Transverse colon (tissue), 4 donors: ENCODE measurements around the gene RHOF. TPM values are rescaled to one million over a fixed set of nuclear protein-coding genes. Genes with fewer than 3 reads are reported as not detected.

Source experiments
- DNase-seq: peaks from one replicate; pipeline ENCODE4 v3.0.0-alpha.2; 2019
- H3K27ac ChIP-seq, 4 donors: fragments of 200-600 bp; sonication (generic); 2 replicates each; pipeline ENCODE4 v1.5.1; 2016 to 2018; ENCODE audit warnings: inconsistent platforms in 4 of 4
- H3K27me3 ChIP-seq: fragments of 200-600 bp; sonication (generic); 2 replicates; pipeline ENCODE4 v1.5.1; 2017; ENCODE audit warnings: inconsistent platforms
- H3K36me3 ChIP-seq, 4 donors: fragments of 200-600 bp; sonication (generic); 2 replicates each; pipeline ENCODE4 v1.5.1; 2017 to 2019; ENCODE audit warnings: inconsistent platforms in 4 of 4
- H3K4me1 ChIP-seq, 4 donors: fragments of 200-600 bp; sonication (generic); 2 replicates each; pipeline ENCODE4 v1.5.1; 2017 to 2020; ENCODE audit warnings: inconsistent platforms in 4 of 4
- H3K4me3 ChIP-seq, 4 donors: fragments of 200-600 bp; sonication (generic); 1 replicate in 1 of 4; 2 replicates in 3 of 4; pipeline versions ENCODE4 v1.5.1 to v1.6.1; 2017 to 2019; ENCODE audit warnings: inconsistent platforms in 4 of 4
- H3K9me3 ChIP-seq, 2 donors: fragments of 200-600 bp; sonication (generic); 2 replicates each; pipeline ENCODE4 v1.5.1; 2017 to 2019; ENCODE audit warnings: inconsistent platforms in 2 of 2
- CTCF ChIP-seq, 5 experiments: fragments of 200-600 bp in 3 of 5; fragments of 450-650 bp in 2 of 5; sonication (generic) in 3 of 5; IDR thresholded peaks; 1 replicate in 2 of 5; 2 replicates in 3 of 5; pipeline ENCODE4 v1.5.1; 2016 to 2017; ENCODE audit warnings: antibody characterized with exemption in 5 of 5, inconsistent platforms in 3 of 5, mild to moderate bottlenecking in 2 of 5, moderate library complexity in 1 of 5
- EP300 ChIP-seq: sonication (generic); formaldehyde crosslinking; IDR thresholded peaks from one replicate; pipeline ENCODE4 v1.6.1; 2017; ENCODE audit warnings: antibody characterized with exemption, low read depth
- POLR2A ChIP-seq: fragments of 450-650 bp; IDR thresholded peaks from one replicate; pipeline ENCODE4 v1.6.1; 2016; ENCODE audit warnings: antibody characterized with exemption, mild to moderate bottlenecking, moderate library complexity
- POLR2AphosphoS5 ChIP-seq, 3 donors: sonication (generic); formaldehyde crosslinking; IDR thresholded peaks; one replicate each; pipeline ENCODE4 v1.6.1; 2016; ENCODE audit warnings: antibody characterized with exemption in 3 of 3
- WGBS, 2 donors: methylation state at CpG; one replicate each; pipeline ENCODE4 v1.1.5; 2018; ENCODE audit warnings: low coverage in 1 of 2; 5-methylcytosine and 5-hydroxymethylcytosine counted together
- in situ Hi-C, 4 donors: fragments of 200-750 bp; cut with MboI; loops; one replicate each; pipeline versions ENCODE4 v1.15.0 to v1.15.1; 2017; ENCODE audit warnings: low sequenced_read_pairs in 3 of 4, low pct_ligation_motif_present in 1 of 4, low pct_unique_long_range_greater_than_20kb in 1 of 4
- intact Hi-C: fragments of 100-400 bp; cut with DNase I; formaldehyde crosslinking; loops from one replicate; pipeline ENCODE4 v1.15.1; 2023; ENCODE audit warnings: low total_unique reads
- total RNA-seq, 4 donors: library from RNA; depleted of rRNA; stranded (reverse); fragments of >200 nt; gene quantifications; one replicate each; pipeline ENCODE4 v1.1.0, GENCODE V29; 2016

RHOF gene
- total RNA-seq, 4 donors from 2014 or later, result 14.9 to 251 (median 150) TPM

- in situ Hi-C loops, result loop anchor here in 2 of 4 donors (5.0 to 10.0 kb wide), 2 partner anchors 68 to 76 kb away; no protein-coding TSS in a partner anchor
- Histone ChIP-seq H3K9me3 (no peaks in the 10 kb centered on the region), H3K27ac (peak overlapping the region in 2 of 4 donors; percentile 3 to 7)
Measured at GRCh38 chr12:121773011-121773777, 20.3 kb downstream of the RHOF start.

DNA sequence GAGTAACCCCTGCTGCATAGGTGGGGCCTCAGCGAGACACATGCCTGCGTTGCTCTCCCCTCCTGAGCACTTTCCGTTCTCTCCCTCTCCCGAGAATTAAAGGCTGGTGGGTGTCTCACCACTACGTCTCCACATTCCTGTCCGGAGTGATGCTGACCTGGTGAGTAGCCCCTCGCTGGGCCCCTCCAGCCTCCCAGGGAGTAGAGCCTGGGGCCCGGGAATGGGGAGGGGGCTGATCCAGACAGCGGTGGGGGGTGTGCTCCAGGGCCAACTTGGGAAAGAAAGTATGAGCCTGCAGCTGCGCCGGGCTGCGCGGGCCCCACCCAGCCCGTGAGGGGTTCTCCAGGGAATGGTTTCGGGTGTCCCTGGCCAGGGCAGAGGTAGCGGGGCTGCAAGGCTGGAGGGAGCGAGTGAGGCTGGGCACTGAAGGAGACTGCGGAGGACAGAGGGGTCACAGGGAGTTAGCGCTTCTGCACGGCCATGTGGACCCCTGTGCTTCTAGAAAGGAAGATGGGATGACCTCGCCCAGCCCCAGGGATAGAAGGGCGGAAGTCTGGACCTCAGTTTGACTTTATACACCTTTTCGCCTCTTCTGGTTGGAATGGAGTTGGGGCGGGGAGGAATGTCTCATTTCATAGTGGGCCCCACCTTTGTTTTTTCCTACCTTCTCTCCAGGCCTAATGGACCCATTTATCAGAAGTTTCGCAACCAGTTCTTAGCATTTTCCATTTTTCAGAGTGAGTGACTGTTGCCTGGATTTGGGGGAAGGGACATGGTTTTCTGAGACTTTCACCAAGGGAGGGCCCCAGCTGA, 22.5 kb downstream of the RHOF start:
- Histone ChIP-seq H3K36me3 (no peaks in the 10 kb centered on the region), H3K9me3 (no peaks in the 10 kb centered on the region), H3K27ac (no peak overlapping the region), H3K4me1 (peaks cover 0 to 19% (median 11%) of the 10 kb centered on the region in 4 donors), H3K27me3 (no peaks in the 10 kb centered on the region), H3K4me3 (no peak overlapping the region)
- no peak for DNase-seq
- TF ChIP-seq POLR2A (no peak), CTCF (IDR thresholded peaks at IDR 0.05) (no peak), EP300 (no peak), POLR2AphosphoS5 (IDR thresholded peaks at IDR 0.05) (no peak)
- in situ Hi-C loops (loop anchor here in 2 of 4 donors (5.0 to 10.0 kb wide), 2 partner anchors 66 to 74 kb away; no protein-coding TSS in a partner anchor), intact Hi-C loops (no loop called here)
- WGBS, 2 donors, result 89 to 94% methylated on average over 11 to 25 of the region's 25 CpGs

More at GRCh38 chr12:121773011-121773777, 20.3 kb downstream of the RHOF start:
- intact Hi-C loops, result loop anchor here (2.0 kb wide), 1 partner anchor 76 kb away; no protein-coding TSS in a partner anchor
- peak; percentile 84 for DNase-seq
- peak; percentile 83 to 92 (median 86) for TF ChIP-seq CTCF (IDR thresholded peaks at IDR 0.05)
- TF ChIP-seq EP300, result no peak
- no peak overlapping the region for H3K4me3 ChIP-seq
- no peaks in the 10 kb centered on the region for H3K36me3 ChIP-seq
- 44% methylated on average over 11 of the region's 14 CpGs; no CpG with 5 or more reads in 1 of the 2 donors for WGBS, 2 donors
- H3K4me1 ChIP-seq, result peaks cover 3 to 19% (median 8%) of the 10 kb centered on the region in 4 donors
- H3K27me3 ChIP-seq, result no peaks in the 10 kb centered on the region

DNA sequence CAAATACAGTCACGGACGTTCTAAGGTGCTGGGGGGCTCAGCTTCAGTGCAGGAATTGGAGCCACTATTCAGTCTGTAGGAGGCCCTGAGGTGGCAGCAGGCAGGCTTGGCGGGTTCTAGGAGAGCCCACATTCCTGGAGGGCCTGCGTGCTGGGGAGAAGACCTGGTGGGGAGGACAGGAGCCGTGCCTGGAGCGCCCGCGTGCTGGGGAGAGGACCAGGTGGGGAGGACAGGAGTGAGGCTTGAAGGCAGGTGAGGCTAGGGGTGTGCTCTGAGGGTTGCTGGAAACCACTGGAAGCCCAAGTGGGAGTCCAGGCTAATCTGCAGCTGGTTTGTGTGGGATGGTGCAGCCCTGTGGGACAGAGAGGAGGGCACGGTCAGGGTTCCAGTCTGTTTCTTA, 23.1 kb downstream of the RHOF start:
- no peaks in the 10 kb centered on the region for H3K27me3 ChIP-seq
- TF ChIP-seq POLR2AphosphoS5 (IDR thresholded peaks at IDR 0.05) (no peak), EP300 (no peak), POLR2A (no peak), CTCF (IDR thresholded peaks at IDR 0.05) (no peak)
- intact Hi-C loops (no loop called here), in situ Hi-C loops (loop anchor here in 2 of 4 donors (5.0 to 10.0 kb wide), 2 partner anchors 66 to 73 kb away; no protein-coding TSS in a partner anchor)
- no peak overlapping the region for H3K4me3 ChIP-seq
- 71 to 90% methylated on average over 4 to 9 of the region's 9 CpGs for WGBS, 2 donors
- no peaks in the 10 kb centered on the region for H3K36me3 ChIP-seq
- H3K4me1 ChIP-seq, result peaks cover 0 to 21% (median 10%) of the 10 kb centered on the region in 4 donors
- H3K9me3 ChIP-seq, result no peaks in the 10 kb centered on the region
- H3K27ac ChIP-seq, result no peak overlapping the region
- DNase-seq, result no peak

- in situ Hi-C loops, result loop anchor here in 3 of 4 donors (5.0 to 10.0 kb wide), 2 partner anchors 65 to 73 kb away; no protein-coding TSS in a partner anchor
- Histone ChIP-seq H3K9me3 (no peaks in the 10 kb centered on the region), H3K27me3 (no peaks in the 10 kb centered on the region), H3K36me3 (no peaks in the 10 kb centered on the region), H3K4me1 (peaks cover 0 to 21% (median 10%) of the 10 kb centered on the region in 4 donors), H3K4me3 (no peak overlapping the region), H3K27ac (no peak overlapping the region)
- peak; percentile 44 for DNase-seq
- TF ChIP-seq CTCF (IDR thresholded peaks at IDR 0.05) (no peak), POLR2AphosphoS5 (IDR thresholded peaks at IDR 0.05) (no peak), POLR2A (no peak), EP300 (no peak)
- 76% methylated on average over 11 of the region's 11 CpGs; no CpG with 5 or more reads in 1 of the 2 donors for WGBS, 2 donors
- intact Hi-C loops, result no loop called here
Measured at GRCh38 chr12:121769831-121770301, 23.6 kb downstream of the RHOF start.
